Measurements from ENCODE around the gene CHCHD3. TPM values are rescaled to one million over a fixed set of nuclear protein-coding genes. Genes with fewer than 3 reads are reported as not detected.

The CHCHD3 gene
- total RNA-seq, 1 donor from 2014 or later = 90.8 TPM

DNA sequence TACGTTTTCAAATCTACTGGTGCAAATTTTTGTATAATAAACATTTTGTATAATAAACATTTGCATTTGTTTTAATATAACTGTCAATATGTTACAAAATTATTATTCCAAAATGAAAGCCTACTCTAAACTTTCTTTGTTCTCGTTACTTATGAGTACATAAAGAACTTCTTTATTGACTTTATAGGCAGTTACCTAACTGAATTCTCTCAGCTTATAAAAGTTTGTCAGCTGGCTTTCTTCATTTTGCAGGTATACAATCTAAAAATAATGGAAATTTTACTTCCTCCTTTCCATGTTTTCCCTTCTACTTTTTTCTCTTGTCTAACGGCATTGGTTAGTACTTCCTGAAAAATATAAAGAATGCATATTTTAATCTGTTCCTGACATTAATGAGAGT lies 137.1 kb downstream of the CHCHD3 start:
- H3K9me3 ChIP-seq (ENCODE audit: control insufficient read depth in 3 of 3, low read length in 3 of 3) = no peaks in the 10 kb centered on the region
- H3K9ac ChIP-seq (ENCODE audit: low read depth in 1 of 3, low read length in 3 of 3) = no peak overlapping the region
- H3K36me3 ChIP-seq (ENCODE audit: control insufficient read depth in 3 of 3, insufficient read depth in 3 of 3, low read length in 3 of 3) = no peaks in the 10 kb centered on the region
- H3K27ac ChIP-seq (ENCODE audit: low read depth, low read length) = no peak overlapping the region
- H3K27me3 ChIP-seq (ENCODE audit: control insufficient read depth in 3 of 3, insufficient read depth in 3 of 3, low read length in 3 of 3) = no peaks in the 10 kb centered on the region
- no peaks in the 10 kb centered on the region for H3K4me1 ChIP-seq (ENCODE audit: control insufficient read depth in 3 of 3, insufficient read depth in 3 of 3, low read length in 3 of 3)
- H3K4me3 ChIP-seq (ENCODE audit: low read length in 3 of 3) = no peak overlapping the region

- H3K4me3 ChIP-seq (ENCODE audit: low read length in 3 of 3) = no peak overlapping the region
Measured at GRCh38 chr7:132943645-132944044, 138.2 kb downstream of the CHCHD3 start.

GRCh38 chr7:132942701-132943100 lies 139.2 kb downstream of the CHCHD3 start:
- Histone ChIP-seq H3K27ac (ENCODE audit: low read depth, low read length) (no peak overlapping the region), H3K4me3 (ENCODE audit: low read length in 3 of 3) (no peak overlapping the region), H3K9me3 (ENCODE audit: control insufficient read depth in 3 of 3, low read length in 3 of 3) (no peaks in the 10 kb centered on the region), H3K36me3 (ENCODE audit: control insufficient read depth in 3 of 3, insufficient read depth in 3 of 3, low read length in 3 of 3) (no peaks in the 10 kb centered on the region), H3K9ac (ENCODE audit: low read depth in 1 of 3, low read length in 3 of 3) (no peak overlapping the region), H3K4me1 (ENCODE audit: control insufficient read depth in 3 of 3, insufficient read depth in 3 of 3, low read length in 3 of 3) (no peaks in the 10 kb centered on the region), H3K27me3 (ENCODE audit: control insufficient read depth in 3 of 3, insufficient read depth in 3 of 3, low read length in 3 of 3) (no peaks in the 10 kb centered on the region)

More at GRCh38 chr7:132943645-132944044, 138.2 kb downstream of the CHCHD3 start:
- Histone ChIP-seq H3K27me3 (ENCODE audit: control insufficient read depth in 3 of 3, insufficient read depth in 3 of 3, low read length in 3 of 3) (no peaks in the 10 kb centered on the region), H3K27ac (ENCODE audit: low read depth, low read length) (no peak overlapping the region), H3K9me3 (ENCODE audit: control insufficient read depth in 3 of 3, low read length in 3 of 3) (no peaks in the 10 kb centered on the region), H3K9ac (ENCODE audit: low read depth in 1 of 3, low read length in 3 of 3) (no peak overlapping the region), H3K36me3 (ENCODE audit: control insufficient read depth in 3 of 3, insufficient read depth in 3 of 3, low read length in 3 of 3) (no peaks in the 10 kb centered on the region), H3K4me1 (ENCODE audit: control insufficient read depth in 3 of 3, insufficient read depth in 3 of 3, low read length in 3 of 3) (no peaks in the 10 kb centered on the region)

- H3K9ac ChIP-seq (ENCODE audit: low read depth in 1 of 3, low read length in 3 of 3) = no peak overlapping the region
- H3K27ac ChIP-seq (ENCODE audit: low read depth, low read length) = no peak overlapping the region
- H3K4me1 ChIP-seq (ENCODE audit: control insufficient read depth in 3 of 3, insufficient read depth in 3 of 3, low read length in 3 of 3) = no peaks in the 10 kb centered on the region
- no peaks in the 10 kb centered on the region for H3K36me3 ChIP-seq (ENCODE audit: control insufficient read depth in 3 of 3, insufficient read depth in 3 of 3, low read length in 3 of 3)
- H3K27me3 ChIP-seq (ENCODE audit: control insufficient read depth in 3 of 3, insufficient read depth in 3 of 3, low read length in 3 of 3) = no peaks in the 10 kb centered on the region
- no peak overlapping the region for H3K4me3 ChIP-seq (ENCODE audit: low read length in 3 of 3)
- H3K9me3 ChIP-seq (ENCODE audit: control insufficient read depth in 3 of 3, low read length in 3 of 3) = no peaks in the 10 kb centered on the region
Measured at GRCh38 chr7:132941905-132942304, 140.0 kb downstream of the CHCHD3 start.

- Histone ChIP-seq H3K27me3 (ENCODE audit: control insufficient read depth in 3 of 3, insufficient read depth in 3 of 3, low read length in 3 of 3) (no peaks in the 10 kb centered on the region), H3K9ac (ENCODE audit: low read depth in 1 of 3, low read length in 3 of 3) (no peak overlapping the region), H3K9me3 (ENCODE audit: control insufficient read depth in 3 of 3, low read length in 3 of 3) (no peaks in the 10 kb centered on the region), H3K36me3 (ENCODE audit: control insufficient read depth in 3 of 3, insufficient read depth in 3 of 3, low read length in 3 of 3) (no peaks in the 10 kb centered on the region), H3K4me3 (ENCODE audit: low read length in 3 of 3) (no peak overlapping the region), H3K4me1 (ENCODE audit: control insufficient read depth in 3 of 3, insufficient read depth in 3 of 3, low read length in 3 of 3) (no peaks in the 10 kb centered on the region), H3K27ac (ENCODE audit: low read depth, low read length) (no peak overlapping the region)
Measured at GRCh38 chr7:132941428-132941827, 140.5 kb downstream of the CHCHD3 start.

DNA sequence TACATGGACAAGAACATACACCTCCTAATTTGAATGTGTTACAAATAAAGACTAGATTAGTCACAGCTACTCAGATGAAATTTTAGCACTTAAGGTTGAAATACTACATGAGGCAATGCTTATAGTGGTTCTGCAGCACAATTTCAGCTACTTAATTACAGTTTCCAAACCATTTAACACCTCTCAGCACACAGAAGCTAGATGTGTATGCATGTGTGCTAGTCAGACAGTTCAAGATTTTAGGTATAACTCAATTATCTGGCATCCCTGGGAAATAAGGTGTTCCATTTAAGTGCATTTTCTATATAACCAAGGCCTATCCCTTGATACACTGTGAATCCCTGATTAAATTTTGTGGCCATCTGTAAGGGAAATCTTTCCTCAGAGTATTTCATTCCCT lies 141.8 kb downstream of the CHCHD3 start:
- no peaks in the 10 kb centered on the region for H3K36me3 ChIP-seq (ENCODE audit: control insufficient read depth in 3 of 3, insufficient read depth in 3 of 3, low read length in 3 of 3)
- H3K27me3 ChIP-seq (ENCODE audit: control insufficient read depth in 3 of 3, insufficient read depth in 3 of 3, low read length in 3 of 3) = no peaks in the 10 kb centered on the region
- H3K27ac ChIP-seq (ENCODE audit: low read depth, low read length) = no peak overlapping the region
- no peak overlapping the region for H3K9ac ChIP-seq (ENCODE audit: low read depth in 1 of 3, low read length in 3 of 3)
- no peaks in the 10 kb centered on the region for H3K4me1 ChIP-seq (ENCODE audit: control insufficient read depth in 3 of 3, insufficient read depth in 3 of 3, low read length in 3 of 3)
- H3K9me3 ChIP-seq (ENCODE audit: control insufficient read depth in 3 of 3, low read length in 3 of 3) = no peaks in the 10 kb centered on the region
- no peak overlapping the region for H3K4me3 ChIP-seq (ENCODE audit: low read length in 3 of 3)

DNA sequence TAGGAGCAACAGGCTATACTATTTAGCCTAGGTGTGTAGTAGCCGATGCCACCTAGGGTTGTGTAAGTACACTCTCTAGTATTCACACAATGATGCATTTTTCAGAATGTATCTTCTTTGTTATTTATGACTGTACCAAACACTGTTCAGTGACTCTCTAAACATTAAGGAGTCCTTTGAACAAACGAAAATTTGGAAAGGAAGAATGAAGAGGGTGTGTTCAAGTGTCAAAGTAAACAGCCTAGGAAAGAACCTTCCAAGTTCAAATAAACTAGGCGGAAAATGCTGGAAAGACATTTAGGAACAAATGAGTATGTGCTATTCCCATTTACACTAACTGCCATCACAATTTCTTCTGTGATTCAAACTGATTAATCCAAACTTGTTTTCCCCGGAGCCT lies 142.4 kb downstream of the CHCHD3 start:
- Histone ChIP-seq H3K36me3 (ENCODE audit: control insufficient read depth in 3 of 3, insufficient read depth in 3 of 3, low read length in 3 of 3) (no peaks in the 10 kb centered on the region), H3K9ac (ENCODE audit: low read depth in 1 of 3, low read length in 3 of 3) (no peak overlapping the region), H3K4me3 (ENCODE audit: low read length in 3 of 3) (no peak overlapping the region), H3K27ac (ENCODE audit: low read depth, low read length) (no peak overlapping the region), H3K9me3 (ENCODE audit: control insufficient read depth in 3 of 3, low read length in 3 of 3) (no peaks in the 10 kb centered on the region), H3K4me1 (ENCODE audit: control insufficient read depth in 3 of 3, insufficient read depth in 3 of 3, low read length in 3 of 3) (no peaks in the 10 kb centered on the region), H3K27me3 (ENCODE audit: control insufficient read depth in 3 of 3, insufficient read depth in 3 of 3, low read length in 3 of 3) (no peaks in the 10 kb centered on the region)

- H3K36me3 ChIP-seq (ENCODE audit: control insufficient read depth in 3 of 3, insufficient read depth in 3 of 3, low read length in 3 of 3) = no peaks in the 10 kb centered on the region
- H3K9me3 ChIP-seq (ENCODE audit: control insufficient read depth in 3 of 3, low read length in 3 of 3) = no peaks in the 10 kb centered on the region
- no peak overlapping the region for H3K27ac ChIP-seq (ENCODE audit: low read depth, low read length)
- no peaks in the 10 kb centered on the region for H3K27me3 ChIP-seq (ENCODE audit: control insufficient read depth in 3 of 3, insufficient read depth in 3 of 3, low read length in 3 of 3)
- H3K9ac ChIP-seq (ENCODE audit: low read depth in 1 of 3, low read length in 3 of 3) = no peak overlapping the region
- H3K4me3 ChIP-seq (ENCODE audit: low read length in 3 of 3) = no peak overlapping the region
- H3K4me1 ChIP-seq (ENCODE audit: control insufficient read depth in 3 of 3, insufficient read depth in 3 of 3, low read length in 3 of 3) = peaks cover 0 to 2% (median 0%) of the 10 kb centered on the region in 3 donors
Measured at GRCh38 chr7:132937286-132937685, 144.6 kb downstream of the CHCHD3 start.

- H3K9me3 ChIP-seq (ENCODE audit: control insufficient read depth in 3 of 3, low read length in 3 of 3) = no peaks in the 10 kb centered on the region
- H3K27me3 ChIP-seq (ENCODE audit: control insufficient read depth in 3 of 3, insufficient read depth in 3 of 3, low read length in 3 of 3) = no peaks in the 10 kb centered on the region
- no peak overlapping the region for H3K4me3 ChIP-seq (ENCODE audit: low read length in 3 of 3)
- no peak overlapping the region for H3K9ac ChIP-seq (ENCODE audit: low read depth in 1 of 3, low read length in 3 of 3)
- H3K27ac ChIP-seq (ENCODE audit: low read depth, low read length) = no peak overlapping the region
- no peaks in the 10 kb centered on the region for H3K36me3 ChIP-seq (ENCODE audit: control insufficient read depth in 3 of 3, insufficient read depth in 3 of 3, low read length in 3 of 3)
- H3K4me1 ChIP-seq (ENCODE audit: control insufficient read depth in 3 of 3, insufficient read depth in 3 of 3, low read length in 3 of 3) = peaks cover 0 to 4% (median 0%) of the 10 kb centered on the region in 3 donors
Measured at GRCh38 chr7:132935608-132936007, 146.3 kb downstream of the CHCHD3 start.

- Histone ChIP-seq H3K27ac (ENCODE audit: low read depth, low read length) (no peak overlapping the region), H3K27me3 (ENCODE audit: control insufficient read depth in 3 of 3, insufficient read depth in 3 of 3, low read length in 3 of 3) (no peaks in the 10 kb centered on the region), H3K4me3 (ENCODE audit: low read length in 3 of 3) (no peak overlapping the region), H3K36me3 (ENCODE audit: control insufficient read depth in 3 of 3, insufficient read depth in 3 of 3, low read length in 3 of 3) (no peaks in the 10 kb centered on the region), H3K9ac (ENCODE audit: low read depth in 1 of 3, low read length in 3 of 3) (no peak overlapping the region), H3K4me1 (ENCODE audit: control insufficient read depth in 3 of 3, insufficient read depth in 3 of 3, low read length in 3 of 3) (peaks cover 0 to 4% (median 0%) of the 10 kb centered on the region in 3 donors), H3K9me3 (ENCODE audit: control insufficient read depth in 3 of 3, low read length in 3 of 3) (no peaks in the 10 kb centered on the region)
Measured at GRCh38 chr7:132934017-132934416, 147.9 kb downstream of the CHCHD3 start.

DNA sequence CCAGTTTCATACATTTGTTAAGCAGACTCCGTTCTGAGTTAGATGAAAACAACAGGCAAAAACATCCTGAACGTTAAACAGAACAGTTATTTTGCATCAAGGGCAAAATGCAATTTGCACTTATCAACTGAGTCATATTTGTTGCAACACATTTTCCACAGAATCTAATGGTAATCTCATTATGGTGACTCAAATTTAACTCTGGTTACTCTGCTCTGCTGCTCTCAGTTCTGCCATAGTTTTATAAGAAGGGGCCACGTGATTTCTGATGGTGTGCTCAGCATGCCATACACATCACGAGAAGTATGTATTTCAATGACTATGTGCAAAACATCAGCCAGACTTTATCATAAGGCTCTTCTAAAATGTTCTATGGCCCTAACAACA lies 148.8 kb downstream of the CHCHD3 start:
- H3K36me3 ChIP-seq (ENCODE audit: control insufficient read depth in 3 of 3, insufficient read depth in 3 of 3, low read length in 3 of 3) = no peaks in the 10 kb centered on the region
- H3K27ac ChIP-seq (ENCODE audit: low read depth, low read length) = no peak overlapping the region
- H3K27me3 ChIP-seq (ENCODE audit: control insufficient read depth in 3 of 3, insufficient read depth in 3 of 3, low read length in 3 of 3) = no peaks in the 10 kb centered on the region
- no peak overlapping the region for H3K9ac ChIP-seq (ENCODE audit: low read depth in 1 of 3, low read length in 3 of 3)
- no peaks in the 10 kb centered on the region for H3K9me3 ChIP-seq (ENCODE audit: control insufficient read depth in 3 of 3, low read length in 3 of 3)
- peaks cover 0 to 4% (median 0%) of the 10 kb centered on the region in 3 donors for H3K4me1 ChIP-seq (ENCODE audit: control insufficient read depth in 3 of 3, insufficient read depth in 3 of 3, low read length in 3 of 3)
- no peak overlapping the region for H3K4me3 ChIP-seq (ENCODE audit: low read length in 3 of 3)
